Measurements from ENCODE around the gene SRMS. TPM values are rescaled to one million over a fixed set of nuclear protein-coding genes. Genes with fewer than 3 reads are reported as not detected.

Gene SRMS
- total and polyA plus RNA-seq, 10 donors: 0.07 to 1.5 (median 0.78) TPM; not detected in 2

- intact Hi-C loops (cut with DNase I; ENCODE audit: low total_unique reads): no loop called here
- Histone ChIP-seq H3K4me3 (no peak overlapping the region), H3K4me1 (peaks cover 5 to 42% (median 30%) of the 10 kb centered on the region in 6 donors), H3K9me3 (peaks cover 0 to 15% (median 13%) of the 10 kb centered on the region in 8 donors), H3K36me3 (no peaks in the 10 kb centered on the region), H3K27me3 (replicated peaks in 1 of 7) (peaks cover 0 to 91% (median 44%) of the 10 kb centered on the region in 7 donors), H3K27ac (no peak overlapping the region)
- WGBS, 5 donors: 83 to 98% (median 85%) methylated on average over 8 to 24 of the region's 24 CpGs
- no peak for DNase-seq
- TF ChIP-seq POLR2AphosphoS5 (IDR thresholded peaks at IDR 0.05) (no peak), POLR2A (IDR thresholded peaks at IDR 0.05) (no peak), CTCF (IDR thresholded peaks at IDR 0.05 in 8 of 11, conservative IDR thresholded peaks at IDR 0.05 in 3 of 11) (no peak)
Observed at GRCh38 chr20:63500151-63500901, 47.2 kb downstream of the SRMS start.

- DNase-seq: no peak
- WGBS, 5 donors: 0 to 23% (median 11%) methylated on average over 27 to 48 of the region's 48 CpGs
- Histone ChIP-seq H3K27me3 (replicated peaks in 1 of 7) (peaks cover 0 to 88% (median 44%) of the 10 kb centered on the region in 7 donors), H3K4me3 (peak overlapping the region; percentile 27 to 71 (median 40)), H3K9me3 (peaks cover 0 to 6% (median 4%) of the 10 kb centered on the region in 8 donors), H3K4me1 (peaks cover 5 to 42% (median 30%) of the 10 kb centered on the region in 6 donors), H3K36me3 (no peaks in the 10 kb centered on the region), H3K27ac (no peak overlapping the region)
- intact Hi-C loops (cut with DNase I; ENCODE audit: low total_unique reads): no loop called here
- TF ChIP-seq CTCF (IDR thresholded peaks at IDR 0.05 in 8 of 11, conservative IDR thresholded peaks at IDR 0.05 in 3 of 11) (peak in 1 of 11 experiments; percentile 0), POLR2AphosphoS5 (IDR thresholded peaks at IDR 0.05) (no peak)
Observed at GRCh38 chr20:63499338-63499969, 48.1 kb downstream of the SRMS start.

- TF ChIP-seq POLR2AphosphoS5 (IDR thresholded peaks at IDR 0.05) (no peak), CTCF (IDR thresholded peaks at IDR 0.05 in 8 of 11, conservative IDR thresholded peaks at IDR 0.05 in 3 of 11) (peak in 4 of 11 experiments; percentile 8 to 17 (median 14))
- peaks cover 0 to 90% (median 44%) of the 10 kb centered on the region in 7 donors for H3K27me3 ChIP-seq (replicated peaks in 1 of 7)
- 0 to 1% (median 0%) methylated on average over 5 to 58 of the region's 58 CpGs for WGBS, 5 donors
- no peak within 1 kb of the TSS for H3K27ac ChIP-seq
- no peaks in the 10 kb centered on the region for H3K36me3 ChIP-seq
- H3K9me3 ChIP-seq: peaks cover 0 to 1% (median 0%) of the 10 kb centered on the region in 8 donors
- intact Hi-C loops (cut with DNase I; ENCODE audit: low total_unique reads): no loop called here
- peak; percentile 80 for DNase-seq
- H3K4me3 ChIP-seq: peak within 1 kb of the TSS; percentile 27 to 71 (median 40)
- peaks cover 5 to 42% (median 30%) of the 10 kb centered on the region in 6 donors for H3K4me1 ChIP-seq
Observed at GRCh38 chr20:63498960-63499337, 48.6 kb downstream of the SRMS start, which contains the start of gene EEF1A2. Gene EEF1A2, minus strand, starts transcription at chr20:63499083. Its CDS starts 1,320 bp downstream, at chr20:63497763.

Measured in spleen (tissue), 11 donors.